SU-DHL-6 (cell line): Measurements from ENCODE around the gene TNS3.

Experiments used
- CTCF ChIP-seq: fragments of 200-600 bp; sonication (generic); IDR thresholded peaks from one replicate; pipeline ENCODE4 v1.5.1; 2017; ENCODE audit warnings: antibody characterized with exemption, mild to moderate bottlenecking, low read length, moderate library complexity; ENCODE audit not compliant: insufficient read depth, poor library complexity, severe bottlenecking
- EZH2phosphoT487 ChIP-seq: fragments of 200-600 bp; sonication (generic), shearing (Covaris generic); conservative IDR thresholded peaks from 2 replicates; pipeline ENCODE4 v1.6.1; 2018; ENCODE audit warnings: mild to moderate bottlenecking, antibody characterized with exemption, low read length, moderate library complexity, mixed read lengths

- TF ChIP-seq EZH2phosphoT487 (no peak), CTCF (no peak)
Observed at GRCh38 chr7:47479821-47480575, 101.9 kb downstream of the TNS3 start.
